PC-3 (cell line): ENCODE data around the gene PRKD2. TPM values are rescaled to one million over a fixed set of nuclear protein-coding genes. Genes with fewer than 3 reads are reported as not detected.

Source experiments
- ATAC-seq: fragments of 200-7000 bp; cut with Tn5 transposase; 2 replicates; pipeline ENCODE4 v1.9.1; 2020; ENCODE audit warnings: mild to moderate bottlenecking, moderate library complexity
- BruUV-seq: library from RNA; stranded (reverse); fragments of 400-500 nt; replicated peaks from 2 replicates; lab custom pipeline; 2021; lab: Mats Ljungman, UMichigan
- CTCF ChIA-PET: fragments of 300-600 bp; sonication (Branson Sonifier 250); formaldehyde crosslinking; loops from one replicate; lab custom pipeline; 2022; ENCODE audit warnings: antibody characterized with exemption; lab: Charles Lee
- POLR2A ChIA-PET: fragments of 300-600 bp; sonication (Branson Sonifier 250); formaldehyde crosslinking; loops from one replicate; lab custom pipeline; 2022; ENCODE audit warnings: antibody characterized with exemption; ENCODE audit not compliant: unreplicated experiment; lab: Charles Lee
- DNase-seq: peaks from one replicate; pipeline ENCODE4 v3.0.0-alpha.2; 2015
- H2AFZ ChIP-seq: fragments of 300-600 bp; sonication (generic); 2 replicates; pipeline ENCODE4 v1.6.0; 2016; ENCODE audit warnings: antibody characterized with exemption, low read length
- H3F3A ChIP-seq: fragments of 300-600 bp; sonication (generic); one replicate; pipeline ENCODE4 v1.6.0; 2017; ENCODE audit warnings: antibody characterized with exemption, low read length, control low read depth, mild to moderate bottlenecking; ENCODE audit not compliant: unreplicated experiment
- H3K27ac ChIP-seq: fragments of 300-600 bp; sonication (generic); 2 replicates; pipeline ENCODE4 v1.5.1; 2016; ENCODE audit warnings: mild to moderate bottlenecking, low read length
- H3K27me3 ChIP-seq: fragments of 300-600 bp; sonication (generic); 2 replicates; pipeline ENCODE4 v1.6.1; 2016; ENCODE audit warnings: low read length, mixed read lengths
- H3K36me3 ChIP-seq: fragments of 300-600 bp; sonication (generic); 2 replicates; pipeline ENCODE4 v1.6.1; 2016; ENCODE audit warnings: low read depth, mixed run types, low read length, mixed read lengths
- H3K4me1 ChIP-seq: fragments of 300-600 bp; sonication (generic); 2 replicates; pipeline ENCODE4 v1.5.1; 2016; ENCODE audit warnings: low read length; ENCODE audit not compliant: insufficient read depth
- H3K4me2 ChIP-seq: fragments of 300-600 bp; sonication (generic); 2 replicates; pipeline ENCODE4 v1.6.0; 2016; ENCODE audit warnings: low read length
- H3K4me3 ChIP-seq: fragments of 300-600 bp; sonication (generic); 2 replicates; pipeline ENCODE4 v1.5.1; 2016; ENCODE audit warnings: mild to moderate bottlenecking, low read length, mixed read lengths
- H3K79me2 ChIP-seq: fragments of 300-600 bp; sonication (generic); 2 replicates; pipeline ENCODE4 v1.6.1; 2017; ENCODE audit warnings: low read length, mixed read lengths
- H3K9ac ChIP-seq: fragments of 300-600 bp; sonication (generic); 2 replicates; pipeline ENCODE4 v1.6.0; 2016; ENCODE audit warnings: mild to moderate bottlenecking, low read length
- H3K9me2 ChIP-seq: fragments of 300-600 bp; sonication (generic); replicated peaks from 2 replicates; pipeline ENCODE4 v1.6.1; 2016; ENCODE audit warnings: mixed run types, low read length, mixed read lengths
- H3K9me3 ChIP-seq: fragments of 300-600 bp; sonication (generic); 2 replicates; pipeline ENCODE4 v1.6.1; 2016; ENCODE audit warnings: low read length, mixed read lengths
- H4K20me1 ChIP-seq: fragments of 300-600 bp; sonication (generic); 2 replicates; pipeline ENCODE4 v1.6.1; 2016; ENCODE audit warnings: low read length, mixed read lengths
- CTCF ChIP-seq: fragments of 300-600 bp; sonication (generic); conservative IDR thresholded peaks from 2 replicates; pipeline ENCODE4 v1.5.1; 2017; ENCODE audit warnings: antibody characterized with exemption, low read depth, mild to moderate bottlenecking, low read length
- EZH2 ChIP-seq: fragments of 300-600 bp; sonication (generic); IDR thresholded peaks from one replicate; pipeline ENCODE4 v1.6.1; 2017; ENCODE audit warnings: antibody characterized with exemption, mild to moderate bottlenecking, low read length; ENCODE audit not compliant: unreplicated experiment
- EZH2phosphoT487 ChIP-seq: fragments of 300-600 bp; sonication (generic); IDR thresholded peaks from 2 replicates; pipeline ENCODE4 v1.6.1; 2018; ENCODE audit warnings: mild to moderate bottlenecking, antibody characterized with exemption, low read length, borderline replicate concordance
- intact Hi-C: fragments of 100-400 bp; cut with micrococcal nuclease; formaldehyde crosslinking; loops from 2 replicates; pipeline ENCODE4 v1.9.0; 2023
- total RNA-seq: library from RNA; depleted of rRNA; stranded (reverse); fragments of >200 nt; gene quantifications from 2 replicates; pipeline ENCODE4 v1.2.3, GENCODE V29; 2014

PRKD2 gene
- total RNA-seq, 1 experiment from 2014 or later, result 24.1 TPM

DNA sequence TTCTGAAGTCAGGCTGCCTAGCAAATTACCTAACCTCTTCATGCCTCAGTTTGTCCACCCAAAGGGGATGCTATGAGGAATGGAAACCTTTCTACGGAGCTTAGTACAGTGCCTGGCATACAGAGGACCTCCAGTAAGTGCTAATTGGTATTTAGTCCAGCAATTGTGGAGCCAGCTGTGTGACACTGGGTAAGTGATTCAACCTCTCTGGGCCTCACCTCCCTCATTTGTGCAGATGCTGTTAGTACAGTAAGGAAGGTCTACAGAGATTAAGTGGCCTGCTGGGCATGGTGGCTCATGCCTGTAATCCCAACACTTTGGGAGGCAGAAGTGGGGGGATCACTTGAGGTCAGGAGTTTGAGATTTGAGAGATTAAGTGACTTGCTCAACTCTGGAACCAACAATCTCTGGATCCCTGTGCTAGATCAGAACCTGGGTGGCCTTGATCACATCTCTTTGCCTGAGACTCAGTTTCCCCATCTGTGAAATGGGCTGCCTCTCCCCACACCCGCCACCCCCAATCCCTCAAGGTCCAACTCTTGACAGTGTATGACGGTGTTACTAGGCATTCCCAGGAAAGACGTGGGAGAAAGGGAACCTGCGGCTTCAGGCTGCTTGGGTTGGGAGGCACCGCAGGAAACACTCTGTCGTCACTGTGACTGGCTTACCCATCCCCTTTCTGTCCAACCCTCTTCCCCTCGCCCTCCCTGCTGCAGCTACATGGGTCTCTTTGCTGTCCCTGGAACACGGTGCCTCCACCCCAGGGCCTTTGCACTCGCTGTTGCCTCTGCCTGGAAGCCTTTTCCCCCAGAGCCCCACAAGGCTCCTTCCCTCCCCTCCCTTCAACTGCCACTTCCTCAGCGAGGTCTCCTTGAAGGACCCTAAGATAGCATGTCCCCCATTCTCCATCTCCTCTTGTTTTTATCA lies 18.3 kb downstream of the PRKD2 start:
- H2AFZ ChIP-seq, result no peak overlapping the region
- no peaks in the 10 kb centered on the region for H3K27me3 ChIP-seq
- H3K9ac ChIP-seq, result no peak overlapping the region
- ChIA-PET CTCF (no interaction called here), POLR2A (no interaction called here)
- no peaks in the 10 kb centered on the region for H3K9me2 ChIP-seq
- no TSS peak for BruUV-seq
- DNase-seq, result no peak
- H3K79me2 ChIP-seq, result no peaks in the 10 kb centered on the region
- H3F3A ChIP-seq, result no peaks in the 10 kb centered on the region
- H3K36me3 ChIP-seq, result peaks cover 19% of the 10 kb centered on the region
- no peaks in the 10 kb centered on the region for H3K4me1 ChIP-seq
- H3K27ac ChIP-seq, result no peak overlapping the region
- no peak overlapping the region for H3K4me3 ChIP-seq
- no peak for ATAC-seq
- H3K4me2 ChIP-seq, result no peak overlapping the region
- TF ChIP-seq EZH2 (no peak), EZH2phosphoT487 (no peak), CTCF (no peak)
- H4K20me1 ChIP-seq, result no peaks in the 10 kb centered on the region
- no peaks in the 10 kb centered on the region for H3K9me3 ChIP-seq
- intact Hi-C loops, result no loop called here

DNA sequence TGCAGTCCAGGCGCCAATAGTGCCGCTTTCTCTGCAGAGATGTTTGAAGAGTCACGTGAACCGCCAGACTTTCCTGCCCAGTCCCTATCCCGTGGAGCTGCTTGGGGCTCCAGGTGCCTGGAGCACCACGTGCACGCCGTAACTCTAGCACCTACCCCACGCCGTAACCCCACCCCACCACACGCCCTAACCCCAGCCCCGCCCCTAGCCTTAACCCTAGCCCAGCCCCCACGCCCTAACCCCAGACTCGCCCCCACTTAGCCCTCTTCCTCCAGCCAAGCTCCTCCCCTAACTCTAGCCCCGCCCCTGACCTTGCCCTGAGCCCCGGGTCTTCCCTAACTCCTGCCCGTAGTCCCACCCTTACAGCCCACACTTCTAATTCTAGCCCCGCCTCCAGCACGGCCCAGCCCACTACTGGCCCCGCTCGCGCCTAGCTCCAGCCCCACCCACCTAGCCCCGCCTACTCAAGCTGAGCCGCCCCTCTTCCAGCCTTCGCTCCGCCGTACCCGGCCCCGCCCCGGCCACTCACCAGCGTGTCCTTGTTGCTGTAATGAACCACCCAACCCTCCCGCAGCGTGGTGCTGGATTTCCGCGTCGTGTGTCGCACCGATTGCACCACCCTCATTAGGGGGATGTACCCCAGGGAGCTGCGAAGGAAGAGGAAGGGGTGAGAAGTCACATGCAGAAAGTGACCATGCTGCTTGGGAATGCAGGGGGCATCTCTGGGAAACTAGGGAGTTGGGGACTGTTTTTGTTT lies 19.5 kb downstream of the PRKD2 start:
- H2AFZ ChIP-seq, result no peak overlapping the region
- TF ChIP-seq EZH2 (no peak), EZH2phosphoT487 (no peak), CTCF (no peak)
- no peak for DNase-seq

GRCh38 chr19:46696866-46697203 lies 20.1 kb downstream of the PRKD2 start:
- Histone ChIP-seq H3K4me2 (no peak overlapping the region), H3K4me3 (no peak overlapping the region)
- POLR2A ChIA-PET, result no interaction called here

More for the DNA sequence above, 19.5 kb downstream of the PRKD2 start:
- Histone ChIP-seq H3K4me3 (no peak overlapping the region), H3F3A (no peaks in the 10 kb centered on the region), H3K36me3 (peaks cover 27% of the 10 kb centered on the region), H3K27ac (no peak overlapping the region), H3K9me2 (no peaks in the 10 kb centered on the region), H3K4me1 (no peaks in the 10 kb centered on the region), H3K9me3 (no peaks in the 10 kb centered on the region), H3K4me2 (no peak overlapping the region), H3K9ac (no peak overlapping the region), H3K79me2 (no peaks in the 10 kb centered on the region), H4K20me1 (no peaks in the 10 kb centered on the region), H3K27me3 (no peaks in the 10 kb centered on the region)
- no TSS peak for BruUV-seq
- CTCF ChIA-PET, result no interaction called here
- no peak for ATAC-seq
- intact Hi-C loops, result no loop called here
- POLR2A ChIA-PET, result no interaction called here

More at GRCh38 chr19:46696866-46697203, 20.1 kb downstream of the PRKD2 start:
- Histone ChIP-seq H3K9me3 (no peaks in the 10 kb centered on the region), H3K27me3 (no peaks in the 10 kb centered on the region), H3K9ac (no peak overlapping the region), H4K20me1 (no peaks in the 10 kb centered on the region), H3K27ac (no peak overlapping the region), H3K79me2 (no peaks in the 10 kb centered on the region), H3K36me3 (peaks cover 33% of the 10 kb centered on the region), H3K4me1 (no peaks in the 10 kb centered on the region), H3F3A (no peaks in the 10 kb centered on the region), H3K9me2 (no peaks in the 10 kb centered on the region), H2AFZ (no peak overlapping the region)
- no peak for TF ChIP-seq EZH2
- no peak for TF ChIP-seq CTCF
- no peak for TF ChIP-seq EZH2phosphoT487
- no TSS peak for BruUV-seq
- CTCF ChIA-PET, result no interaction called here
- intact Hi-C loops, result no loop called here
- ATAC-seq (no peak), DNase-seq (no peak)
